ENCODE data around the gene DIRAS1. TPM values are rescaled to one million over a fixed set of nuclear protein-coding genes. Genes with fewer than 3 reads are reported as not detected.

DIRAS1 gene
- total and polyA plus RNA-seq, 2 of the 8 experiments (the other 6 are each of a cell fraction or from before 2014, with no cell fraction given), result 20.2 to 22.3 TPM

- H3K79me1 ChIP-seq (ENCODE audit: low read depth, low read length), result no peaks in the 10 kb centered on the region
- H3K4me1 ChIP-seq (replicated peaks in 1 of 4; ENCODE audit: control insufficient read depth in 3 of 4, insufficient read depth in 4 of 4, low read length in 3 of 4), result peaks cover 3 to 8% (median 5%) of the 10 kb centered on the region in 4 experiments
- no peak overlapping the region; a peak in 1 of 7 replicates for H3K9ac ChIP-seq (replicated peaks in 1 of 4; ENCODE audit: extremely low read depth in 1 of 4, low read depth in 3 of 4, low read length in 3 of 4)
- H4K5ac ChIP-seq (ENCODE audit: insufficient read length, low read depth, low read length), result no peak overlapping the region
- no peak overlapping the region for H3K18ac ChIP-seq (ENCODE audit: extremely low read depth, low read length)
- no peaks in the 10 kb centered on the region for H3K9me3 ChIP-seq (ENCODE audit: insufficient read depth in 2 of 2, low read depth in 1 of 2, low read length in 1 of 2)
- ChIA-PET CTCF (ENCODE audit: partially characterized antibody) (interaction anchor here (0.5 to 3.2 kb wide), 8 partner anchors 22 to 1028 kb away, joined by 3 to 11 read pairs (median 4); no protein-coding TSS in a partner anchor), POLR2A (ENCODE audit: partially characterized antibody) (interaction anchor here (1.1 to 1.7 kb wide), 3 partner anchors 15 to 53 kb away, joined by 3 to 8 read pairs (median 6); partner anchors contain the start of gene SLC39A3)
- peaks cover 0 to 20% (median 17%) of the 10 kb centered on the region in 4 experiments; a peak in 6 of 7 replicates for H3K27me3 ChIP-seq (replicated peaks in 1 of 4; ENCODE audit: control insufficient read depth in 3 of 4, extremely low read depth in 1 of 4, insufficient read depth in 3 of 4, low read length in 3 of 4)
- no peak overlapping the region for H2BK20ac ChIP-seq (ENCODE audit: low read length)
- H3K27ac ChIP-seq (ENCODE audit: low read depth, low read length), result no peak overlapping the region
- no peak overlapping the region for H3K14ac ChIP-seq (ENCODE audit: insufficient read length)
- H2BK120ac ChIP-seq (replicated peaks; ENCODE audit: low read depth, low read length), result no peak overlapping the region
- no peaks in the 10 kb centered on the region for H3K36me3 ChIP-seq (ENCODE audit: control insufficient read depth in 2 of 4, insufficient read depth in 4 of 4, low read length in 3 of 4)
- H4K20me1 ChIP-seq (replicated peaks in 1 of 2; ENCODE audit: control insufficient read depth in 1 of 2, insufficient read depth in 2 of 2, low read length in 2 of 2), result peaks cover 0 to 4% of the 10 kb centered on the region in 2 experiments
- H2AK5ac ChIP-seq (ENCODE audit: low read depth, low read length), result no peak overlapping the region
- no peak overlapping the region for H2BK15ac ChIP-seq (ENCODE audit: low read length)
- no peak for FAIRE-seq
- TF ChIP-seq YY1 (IDR thresholded peaks at IDR 0.05; ENCODE audit: low read depth, low read length) (no peak), CHD1 (IDR thresholded peaks at IDR 0.05; ENCODE audit: low read depth, low read length) (no peak)
- TF ChIP-seq, protein P1, sequence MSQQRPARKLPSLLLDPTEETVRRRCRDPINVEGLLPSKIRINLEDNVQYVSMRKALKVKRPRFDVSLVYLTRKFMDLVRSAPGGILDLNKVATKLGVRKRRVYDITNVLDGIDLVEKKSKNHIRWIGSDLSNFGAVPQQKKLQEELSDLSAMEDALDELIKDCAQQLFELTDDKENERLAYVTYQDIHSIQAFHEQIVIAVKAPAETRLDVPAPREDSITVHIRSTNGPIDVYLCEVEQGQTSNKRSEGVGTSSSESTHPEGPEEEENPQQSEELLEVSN (IDR thresholded peaks at IDR 0.05), result peak; percentile 50; the same call in 1 of the 2 replicates
- H2BK12ac ChIP-seq (ENCODE audit: low read depth, low read length), result no peak overlapping the region
- H3K23me2 ChIP-seq (ENCODE audit: low read depth, low read length), result peaks cover 4% of the 10 kb centered on the region; the same call in 1 of the 2 replicates
- H3K4me3 ChIP-seq (ENCODE audit: extremely low read depth in 1 of 4, insufficient read depth in 2 of 4, low read depth in 3 of 4, low read length in 4 of 4), result peak overlapping the region in 3 of 4 experiments; percentile 26 to 89 (median 84); a peak in 4 of 8 replicates
- no peak overlapping the region for H3K23ac ChIP-seq (ENCODE audit: insufficient read length)
- no peak for DNase-seq (ENCODE audit: low read depth in 1 of 2, low spot score in 2 of 2)
- no peak overlapping the region for H3K56ac ChIP-seq (replicated peaks; ENCODE audit: insufficient read length, low read depth, low read length)
- no peak overlapping the region for H2BK5ac ChIP-seq (ENCODE audit: low read depth, low read length)
- H2AFZ ChIP-seq (ENCODE audit: low read length), result no peak overlapping the region
- H4K91ac ChIP-seq (replicated peaks; ENCODE audit: insufficient read length, low read length), result no peak overlapping the region
- no peak overlapping the region for H3K4ac ChIP-seq (replicated peaks; ENCODE audit: insufficient read length, low read depth, low read length)
- H4K8ac ChIP-seq (ENCODE audit: extremely low read depth, insufficient read depth, low read length), result no peak overlapping the region
- no peaks in the 10 kb centered on the region for H3K79me2 ChIP-seq (ENCODE audit: control insufficient read depth in 1 of 2, insufficient read depth in 2 of 2, low read length in 2 of 2)
- 37% methylated on average over 24 of the region's 26 CpGs; no CpG with 5 or more reads in 1 of the 2 experiments for WGBS, 2 experiments (ENCODE audit: extremely low coverage in 1 of 2, insufficient coverage in 1 of 2, insufficient read length in 1 of 2, insufficient replicate concordance in 2 of 2, low coverage in 1 of 2, low lambda C conversion rate in 2 of 2, missing lambda C conversion rate in 1 of 2)
- H3K4me2 ChIP-seq (ENCODE audit: insufficient read depth in 1 of 2, low read depth in 2 of 2, low read length in 2 of 2), result peak overlapping the region; percentile 90 to 94
These were observed 20.4 kb downstream of the DIRAS1 start for GRCh38 chr19:2700660-2701360.

Measured in H1 (cell line).